Activated B cell treated with CpG ODN at 0.5 μM for 24 hours (primary cell): ENCODE measurements around the gene SH3GL3. TPM values are rescaled to one million over a fixed set of nuclear protein-coding genes. Genes with fewer than 3 reads are reported as not detected.

ENCODE experiments used
- ATAC-seq: fragments of 200-7000 bp; cut with Tn5 transposase; one replicate; pipeline ENCODE4 v1.10.0; 2021; ENCODE audit warnings: low read depth, mild to moderate bottlenecking, moderate library complexity
- CTCF ChIA-PET: fragments of 350-600 bp; sonication (Branson Sonifier 250); formaldehyde crosslinking; loops from one replicate; lab custom pipeline; 2021; ENCODE audit warnings: antibody characterized with exemption; lab: Charles Lee
- POLR2A ChIA-PET: fragments of 350-600 bp; sonication (Branson Sonifier 250); formaldehyde crosslinking; loops from one replicate; lab custom pipeline; 2021; ENCODE audit warnings: antibody characterized with exemption; lab: Charles Lee
- DNase-seq: peaks from one replicate; pipeline ENCODE4 v3.0.0; 2022
- H3K27ac Mint-ChIP-seq: one replicate; pipeline ENCODE4 v1.8.0; 2020; ENCODE audit warnings: mixed read lengths
- H3K27me3 Mint-ChIP-seq: one replicate; pipeline ENCODE4 v1.8.0; 2021; ENCODE audit warnings: mixed read lengths
- H3K36me3 Mint-ChIP-seq: one replicate; pipeline ENCODE4 v1.8.0; 2021; ENCODE audit warnings: low read depth, mixed read lengths
- H3K4me1 Mint-ChIP-seq: one replicate; pipeline ENCODE4 v1.8.0; 2021; ENCODE audit warnings: mixed read lengths
- H3K4me3 Mint-ChIP-seq: one replicate; pipeline ENCODE4 v1.8.0; 2020; ENCODE audit warnings: mild to moderate bottlenecking, mixed read lengths
- H3K9me3 Mint-ChIP-seq: one replicate; pipeline ENCODE4 v1.8.0; 2020; ENCODE audit warnings: mixed read lengths
- CTCF ChIP-seq: fragments of 200-600 bp; IDR thresholded peaks from one replicate; pipeline ENCODE4 v1.8.0; 2022; ENCODE audit warnings: antibody characterized with exemption, mild to moderate bottlenecking
- intact Hi-C: fragments of 100-400 bp; cut with micrococcal nuclease; formaldehyde crosslinking; loops from one replicate; pipeline ENCODE4 v1.15.1; 2024
- total RNA-seq: library from RNA; stranded (reverse); gene quantifications from 2 replicates; pipeline ENCODE4 v1.2.3, GENCODE V29; 2022

The SH3GL3 gene
- total RNA-seq, 1 donor from 2014 or later, result not detected

DNA sequence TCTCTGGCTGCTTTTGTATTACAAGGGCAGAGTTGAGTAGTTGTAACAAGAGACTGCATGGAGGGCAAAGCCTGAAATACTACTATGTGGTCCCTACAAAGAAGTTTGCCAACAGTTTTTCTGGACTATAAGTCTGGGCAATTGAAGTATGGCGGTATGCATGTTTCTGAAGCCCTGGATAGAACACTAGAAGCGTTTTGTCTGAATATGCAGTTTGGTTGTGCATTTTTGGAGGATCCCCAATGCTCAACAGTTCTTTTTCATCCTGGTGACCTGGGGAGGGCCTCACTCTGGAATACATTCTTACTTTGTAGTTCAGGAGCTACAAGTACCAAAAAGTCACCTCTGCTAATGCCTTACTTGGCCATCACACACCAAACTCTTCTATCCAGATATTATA lies 29.6 kb downstream of the SH3GL3 start:
- CTCF ChIA-PET, result no interaction called here
- Mint-ChIP-seq H3K27ac (no peak overlapping the region), H3K27me3 (peaks cover 4% of the 10 kb centered on the region), H3K36me3 (no peaks in the 10 kb centered on the region), H3K9me3 (no peaks in the 10 kb centered on the region), H3K4me1 (no peaks in the 10 kb centered on the region), H3K4me3 (no peak overlapping the region)
- intact Hi-C loops, result no loop called here
- ATAC-seq (no peak), DNase-seq (no peak)
- POLR2A ChIA-PET, result no interaction called here
- no peak for TF ChIP-seq CTCF

GRCh38 chr15:83477172-83477807 lies 30.1 kb downstream of the SH3GL3 start:
- TF ChIP-seq CTCF, result no peak
- POLR2A ChIA-PET, result no interaction called here
- no peaks in the 10 kb centered on the region for H3K4me1 Mint-ChIP-seq
- no peak overlapping the region for H3K4me3 Mint-ChIP-seq
- H3K36me3 Mint-ChIP-seq, result no peaks in the 10 kb centered on the region
- ATAC-seq (no peak), DNase-seq (no peak)
- H3K27me3 Mint-ChIP-seq, result peaks cover 2% of the 10 kb centered on the region
- intact Hi-C loops, result no loop called here
- H3K27ac Mint-ChIP-seq, result no peak overlapping the region
- CTCF ChIA-PET, result no interaction called here
- no peaks in the 10 kb centered on the region for H3K9me3 Mint-ChIP-seq

GRCh38 chr15:83477808-83478537 lies 30.8 kb downstream of the SH3GL3 start:
- Mint-ChIP-seq H3K4me1 (no peaks in the 10 kb centered on the region), H3K9me3 (peaks cover under 1% of the 10 kb centered on the region), H3K27me3 (peaks cover 2% of the 10 kb centered on the region), H3K27ac (no peak overlapping the region), H3K4me3 (no peak overlapping the region), H3K36me3 (no peaks in the 10 kb centered on the region)
- DNase-seq, result no peak
- POLR2A ChIA-PET, result no interaction called here
- no peak for ATAC-seq
- CTCF ChIA-PET, result no interaction called here
- intact Hi-C loops, result no loop called here
- TF ChIP-seq CTCF, result no peak

- ATAC-seq (no peak), DNase-seq (no peak)
- H3K27ac Mint-ChIP-seq, result no peak overlapping the region
- CTCF ChIA-PET, result no interaction called here
- TF ChIP-seq CTCF, result no peak
- peaks cover 2% of the 10 kb centered on the region for H3K27me3 Mint-ChIP-seq
- H3K4me3 Mint-ChIP-seq, result no peak overlapping the region
- POLR2A ChIA-PET, result no interaction called here
- peaks cover 16% of the 10 kb centered on the region for H3K9me3 Mint-ChIP-seq
- H3K36me3 Mint-ChIP-seq, result no peaks in the 10 kb centered on the region
- no peaks in the 10 kb centered on the region for H3K4me1 Mint-ChIP-seq
- intact Hi-C loops, result no loop called here
These were observed 36.5 kb downstream of the SH3GL3 start for GRCh38 chr15:83483612-83484011.

- Mint-ChIP-seq H3K4me3 (no peak overlapping the region), H3K9me3 (peaks cover 16% of the 10 kb centered on the region), H3K27ac (no peak overlapping the region), H3K27me3 (no peaks in the 10 kb centered on the region), H3K4me1 (no peaks in the 10 kb centered on the region), H3K36me3 (no peaks in the 10 kb centered on the region)
- intact Hi-C loops, result no loop called here
- CTCF ChIA-PET, result no interaction called here
- ATAC-seq, result no peak
- DNase-seq, result no peak
- POLR2A ChIA-PET, result no interaction called here
- TF ChIP-seq CTCF, result no peak
These were observed 37.5 kb downstream of the SH3GL3 start for GRCh38 chr15:83484636-83485035.
